GM18508 (cell line): ENCODE measurements around the gene L3MBTL4.
"Not testable (repeated sequence)": the region's sequence is repeated elsewhere in the genome, so short reads cannot be mapped to it uniquely, and the experiment has no call there.

ENCODE experiments used
- ATAC-seq: cut with Tn5 transposase; IDR thresholded peaks from one replicate; pipeline ENCODE4 v1.9.1; 2021; ENCODE audit warnings: moderate number of reproducible peaks; ENCODE audit not compliant: insufficient read depth, unreplicated experiment

L3MBTL4 gene

GRCh38 chr18:6408543-6408942, 6.2 kb downstream of the L3MBTL4 start:
- ATAC-seq = not testable (repeated sequence)

- no peak for ATAC-seq
Observed at GRCh38 chr18:6406910-6407470, 7.7 kb downstream of the L3MBTL4 start.

- ATAC-seq = no peak
Observed at GRCh38 chr18:6406075-6406909, 8.4 kb downstream of the L3MBTL4 start.

GRCh38 chr18:6405237-6406074, 9.3 kb downstream of the L3MBTL4 start:
- ATAC-seq = no peak

- ATAC-seq = no peak
Observed at GRCh38 chr18:6404834-6405233, 9.9 kb downstream of the L3MBTL4 start.

- no peak for ATAC-seq
Observed at GRCh38 chr18:6401687-6402086, 13.0 kb downstream of the L3MBTL4 start.

- ATAC-seq = no peak
Observed at GRCh38 chr18:6399776-6400175, 14.9 kb downstream of the L3MBTL4 start.

- no peak for ATAC-seq
Observed at GRCh38 chr18:6397931-6398566, 16.7 kb downstream of the L3MBTL4 start.

- no peak for ATAC-seq
Observed at GRCh38 chr18:6396847-6397246, 17.9 kb downstream of the L3MBTL4 start.

GRCh38 chr18:6396276-6396675, 18.4 kb downstream of the L3MBTL4 start:
- no peak for ATAC-seq

- ATAC-seq = no peak
Observed at GRCh38 chr18:6389005-6389404, 25.7 kb downstream of the L3MBTL4 start.

- no peak for ATAC-seq
Observed at GRCh38 chr18:6382963-6383362, 31.7 kb downstream of the L3MBTL4 start.

- ATAC-seq = not testable (repeated sequence)
Observed at GRCh38 chr18:6377473-6377872, 37.2 kb downstream of the L3MBTL4 start.

- no peak for ATAC-seq
Observed at GRCh38 chr18:6376433-6377229, 38.1 kb downstream of the L3MBTL4 start.

- no peak for ATAC-seq
Observed at GRCh38 chr18:6374935-6375529, 39.7 kb downstream of the L3MBTL4 start.

GRCh38 chr18:6374340-6374739, 40.4 kb downstream of the L3MBTL4 start:
- no peak for ATAC-seq

GRCh38 chr18:6373187-6373586, 41.5 kb downstream of the L3MBTL4 start:
- no peak for ATAC-seq

GRCh38 chr18:6370886-6371635, 43.6 kb downstream of the L3MBTL4 start:
- no peak for ATAC-seq

GRCh38 chr18:6370410-6370809, 44.3 kb downstream of the L3MBTL4 start:
- ATAC-seq = no peak
